HepG2 (cell line): ENCODE data around the gene HMGN4. TPM values are rescaled to one million over a fixed set of nuclear protein-coding genes. Genes with fewer than 3 reads are reported as not detected.
A peak's percentile ranks its signal among the peaks of the same experiment; 100 is the strongest.

Experiments
- CCDC6 ChIP-seq: sonication (generic); formaldehyde crosslinking; IDR thresholded peaks from 2 replicates; pipeline ENCODE4 v1.8.1; 2022; ENCODE audit warnings: mild to moderate bottlenecking, missing genetic modification reagents, moderate library complexity
- CHCHD3 ChIP-seq: sonication (generic); formaldehyde crosslinking; IDR thresholded peaks from 2 replicates; pipeline ENCODE4 v1.8.0; 2022; ENCODE audit warnings: mild to moderate bottlenecking, missing genetic modification reagents, moderate library complexity
- FOSL1 ChIP-seq: sonication (generic); formaldehyde crosslinking; IDR thresholded peaks from 2 replicates; pipeline ENCODE4 v1.9.0; 2021; ENCODE audit warnings: missing genetic modification reagents, borderline replicate concordance
- GABPA ChIP-seq, 2 experiments: IDR thresholded peaks; 2 replicates each; pipeline ENCODE4 v1.6.1; 2011 to 2016; ENCODE audit warnings: low read depth in 2 of 2, low read length in 1 of 2, missing biosample characterization in 1 of 2, missing genetic modification characterization in 1 of 2
- KLF6 ChIP-seq: IDR thresholded peaks from 2 replicates; pipeline ENCODE4 v1.8.0; 2016; ENCODE audit warnings: missing biosample characterization, missing genetic modification reagents
- MTF1 ChIP-seq: sonication (generic); formaldehyde crosslinking; IDR thresholded peaks from 2 replicates; pipeline ENCODE4 v1.5.0; 2020; ENCODE audit warnings: missing genetic modification reagents
- MXI1 ChIP-seq: IDR thresholded peaks from 3 replicates; pipeline ENCODE4 v1.6.1; 2012; ENCODE audit warnings: low read depth, low read length, inconsistent platforms, borderline replicate concordance
- MZF1 ChIP-seq: sonication (generic); formaldehyde crosslinking; IDR thresholded peaks from 2 replicates; pipeline ENCODE4 v1.8.1; 2023; ENCODE audit warnings: mild to moderate bottlenecking, missing genetic modification reagents, borderline replicate concordance
- NFYC ChIP-seq: IDR thresholded peaks from 2 replicates; pipeline ENCODE4 v1.6.1; 2016; ENCODE audit warnings: missing genetic modification reagents, missing compliant biosample characterization
- PHF8 ChIP-seq: sonication (generic); formaldehyde crosslinking; IDR thresholded peaks from 2 replicates; pipeline ENCODE4 v1.5.0; 2020; ENCODE audit warnings: missing genetic modification reagents
- SETDB1 ChIP-seq: sonication (generic); formaldehyde crosslinking; IDR thresholded peaks from 2 replicates; pipeline ENCODE4 v1.5.1; 2020; ENCODE audit warnings: missing genetic modification reagents, mild to moderate bottlenecking, borderline replicate concordance
- SP2 ChIP-seq: sonication (generic); formaldehyde crosslinking; IDR thresholded peaks from 2 replicates; pipeline ENCODE4 v1.5.1; 2020; ENCODE audit warnings: mild to moderate bottlenecking, missing genetic modification reagents
- TGIF2 ChIP-seq: IDR thresholded peaks from 2 replicates; pipeline ENCODE4 v1.6.1; 2016; ENCODE audit warnings: control low read depth, missing compliant biosample characterization
- TRIM24 ChIP-seq: sonication (generic); formaldehyde crosslinking; IDR thresholded peaks from 2 replicates; pipeline ENCODE4 v1.8.0; 2022; ENCODE audit warnings: mild to moderate bottlenecking, missing genetic modification reagents
- ZFP1 ChIP-seq: IDR thresholded peaks from 2 replicates; pipeline ENCODE4 v1.6.1; 2016
- ZNF550 ChIP-seq: sonication (generic); formaldehyde crosslinking; IDR thresholded peaks from 2 replicates; pipeline ENCODE4 v1.4.0; 2020; ENCODE audit warnings: mild to moderate bottlenecking, missing genetic modification reagents, borderline replicate concordance
- ZNF768 ChIP-seq: sonication (generic); formaldehyde crosslinking; IDR thresholded peaks from 2 replicates; pipeline ENCODE4 v1.4.0; 2020; ENCODE audit warnings: missing genetic modification reagents
- polyA plus RNA-seq, 8 experiments: library from polyadenylated mRNA; depleted of rRNA in 3 of 8; stranded (reverse) in 7 of 8; unstranded in 1 of 8; fragments of >200 nt; fragmentation: Illumina TruSeq in 4 of 8; extraction: Trizol in 4 of 8; gene quantifications; 2 replicates each; pipeline versions ENCODE4 v1.2.1 to v1.2.3, GENCODE V29; 2011 to 2016; ENCODE audit warnings: low read depth in 4 of 8, missing spikeins in 1 of 8, mixed read lengths in 1 of 8; ENCODE audit not compliant: insufficient read depth in 1 of 8
- total RNA-seq, 5 experiments: library from RNA; depleted of rRNA; stranded (reverse); fragments of >200 nt; fragmentation: Illumina TruSeq; extraction: Trizol; gene quantifications; 2 replicates each; pipeline ENCODE4 v1.2.3, GENCODE V29; 2016; ENCODE audit warnings: low read depth in 1 of 5
- TF ChIP-seq, protein P1 (sequence below): sonication (generic); formaldehyde crosslinking; conservative IDR thresholded peaks from 2 replicates; pipeline ENCODE4 v1.8.1; 2023; ENCODE audit warnings: missing genetic modification reagents
- TF ChIP-seq, protein P2 (sequence below): IDR thresholded peaks from 2 replicates; pipeline ENCODE4 v1.6.1; 2016; ENCODE audit warnings: mild to moderate bottlenecking, missing biosample characterization, missing genetic modification reagents
- TF ChIP-seq, protein P3 (sequence below): sonication (generic); formaldehyde crosslinking; IDR thresholded peaks from 2 replicates; pipeline ENCODE4 v1.5.1; 2020; ENCODE audit warnings: mild to moderate bottlenecking, missing genetic modification reagents, moderate library complexity
- TF ChIP-seq, protein P4 (sequence below): sonication (generic); formaldehyde crosslinking; IDR thresholded peaks from 2 replicates; pipeline ENCODE4 v1.4.0; 2020; ENCODE audit warnings: missing genetic modification reagents
- TF ChIP-seq, protein P5 (sequence below): fragments of 450-650 bp; IDR thresholded peaks from 2 replicates; pipeline ENCODE4 v1.6.1; 2017

The HMGN4 gene
- total and polyA plus RNA-seq, 2 of the 13 experiments (the other 11 are each of a cell fraction or from before 2014, with no cell fraction given): 39.9 to 52.1 TPM

DNA sequence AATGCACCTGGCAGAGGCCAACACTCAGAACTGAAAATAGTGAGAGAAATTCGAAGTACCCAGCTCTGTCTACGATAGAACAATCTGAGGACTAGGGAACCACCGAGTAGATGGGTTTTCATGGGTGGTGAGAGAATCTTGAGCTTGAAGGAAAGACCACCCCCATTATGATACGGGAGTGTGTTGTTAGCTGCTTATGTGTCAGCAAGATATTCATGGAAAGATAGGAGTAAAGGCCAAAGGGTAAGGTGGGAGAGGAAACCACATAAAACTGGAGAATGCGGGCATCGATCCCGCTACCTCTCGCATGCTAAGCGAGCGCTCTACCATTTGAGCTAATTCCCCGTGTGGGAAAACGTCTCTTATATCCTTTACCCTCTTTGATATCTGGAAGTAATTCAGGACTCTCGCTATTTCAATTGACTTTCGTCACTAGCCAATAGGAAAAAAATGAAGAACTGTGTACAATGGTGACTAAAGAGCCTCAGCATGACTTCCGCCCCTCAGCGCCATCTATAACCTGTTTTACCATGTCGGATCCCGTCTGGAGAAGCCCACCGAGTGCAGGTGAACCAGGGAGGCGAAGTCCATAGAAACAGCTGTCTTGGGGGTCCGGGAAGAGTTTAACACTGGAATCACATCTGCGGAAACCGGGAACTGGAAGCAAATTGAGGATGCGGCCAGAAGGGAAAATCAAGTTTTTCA, 33.6 kb downstream of the HMGN4 start (continued):
- TF ChIP-seq MXI1 (peak; percentile 71; the same call in 2 of the 3 replicates), ZNF550 (CRISPR knock-in tag) (no peak), NFYC (peak; percentile 61; the same call in 1 of the 2 replicates), CCDC6 (peak; percentile 53; the same call in 1 of the 2 replicates), ZFP1 (CRISPR knock-in tag) (peak; percentile 97), GABPA (IDR thresholded peaks at IDR 0.05; ENCODE audit: low read depth, low read length) (no peak), GABPA (CRISPR knock-in tag; IDR thresholded peaks at IDR 0.05; ENCODE audit: low read depth) (peak; percentile 70), PHF8 (CRISPR knock-in tag) (peak; percentile 53; the same call in 1 of the 2 replicates), MZF1 (CRISPR knock-in tag) (peak; percentile 24; the same call in 1 of the 2 replicates), SP2 (CRISPR knock-in tag) (no peak), MTF1 (CRISPR knock-in tag) (no peak), CHCHD3 (CRISPR knock-in tag) (no peak), KLF6 (peak; percentile 79; the same call in 1 of the 2 replicates), FOSL1 (CRISPR knock-in tag) (no peak), SETDB1 (no peak), TRIM24 (CRISPR knock-in tag) (no peak), ZNF768 (CRISPR knock-in tag) (no peak), TGIF2 (CRISPR knock-in tag) (no peak)
- TF ChIP-seq, protein P1, sequence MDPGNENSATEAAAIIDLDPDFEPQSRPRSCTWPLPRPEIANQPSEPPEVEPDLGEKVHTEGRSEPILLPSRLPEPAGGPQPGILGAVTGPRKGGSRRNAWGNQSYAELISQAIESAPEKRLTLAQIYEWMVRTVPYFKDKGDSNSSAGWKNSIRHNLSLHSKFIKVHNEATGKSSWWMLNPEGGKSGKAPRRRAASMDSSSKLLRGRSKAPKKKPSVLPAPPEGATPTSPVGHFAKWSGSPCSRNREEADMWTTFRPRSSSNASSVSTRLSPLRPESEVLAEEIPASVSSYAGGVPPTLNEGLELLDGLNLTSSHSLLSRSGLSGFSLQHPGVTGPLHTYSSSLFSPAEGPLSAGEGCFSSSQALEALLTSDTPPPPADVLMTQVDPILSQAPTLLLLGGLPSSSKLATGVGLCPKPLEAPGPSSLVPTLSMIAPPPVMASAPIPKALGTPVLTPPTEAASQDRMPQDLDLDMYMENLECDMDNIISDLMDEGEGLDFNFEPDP (CRISPR knock-in tag): no peak
- TF ChIP-seq, protein P2, sequence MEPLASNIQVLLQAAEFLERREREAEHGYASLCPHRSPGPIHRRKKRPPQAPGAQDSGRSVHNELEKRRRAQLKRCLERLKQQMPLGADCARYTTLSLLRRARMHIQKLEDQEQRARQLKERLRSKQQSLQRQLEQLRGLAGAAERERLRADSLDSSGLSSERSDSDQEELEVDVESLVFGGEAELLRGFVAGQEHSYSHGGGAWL (CRISPR knock-in tag): no peak
- TF ChIP-seq, protein P3, sequence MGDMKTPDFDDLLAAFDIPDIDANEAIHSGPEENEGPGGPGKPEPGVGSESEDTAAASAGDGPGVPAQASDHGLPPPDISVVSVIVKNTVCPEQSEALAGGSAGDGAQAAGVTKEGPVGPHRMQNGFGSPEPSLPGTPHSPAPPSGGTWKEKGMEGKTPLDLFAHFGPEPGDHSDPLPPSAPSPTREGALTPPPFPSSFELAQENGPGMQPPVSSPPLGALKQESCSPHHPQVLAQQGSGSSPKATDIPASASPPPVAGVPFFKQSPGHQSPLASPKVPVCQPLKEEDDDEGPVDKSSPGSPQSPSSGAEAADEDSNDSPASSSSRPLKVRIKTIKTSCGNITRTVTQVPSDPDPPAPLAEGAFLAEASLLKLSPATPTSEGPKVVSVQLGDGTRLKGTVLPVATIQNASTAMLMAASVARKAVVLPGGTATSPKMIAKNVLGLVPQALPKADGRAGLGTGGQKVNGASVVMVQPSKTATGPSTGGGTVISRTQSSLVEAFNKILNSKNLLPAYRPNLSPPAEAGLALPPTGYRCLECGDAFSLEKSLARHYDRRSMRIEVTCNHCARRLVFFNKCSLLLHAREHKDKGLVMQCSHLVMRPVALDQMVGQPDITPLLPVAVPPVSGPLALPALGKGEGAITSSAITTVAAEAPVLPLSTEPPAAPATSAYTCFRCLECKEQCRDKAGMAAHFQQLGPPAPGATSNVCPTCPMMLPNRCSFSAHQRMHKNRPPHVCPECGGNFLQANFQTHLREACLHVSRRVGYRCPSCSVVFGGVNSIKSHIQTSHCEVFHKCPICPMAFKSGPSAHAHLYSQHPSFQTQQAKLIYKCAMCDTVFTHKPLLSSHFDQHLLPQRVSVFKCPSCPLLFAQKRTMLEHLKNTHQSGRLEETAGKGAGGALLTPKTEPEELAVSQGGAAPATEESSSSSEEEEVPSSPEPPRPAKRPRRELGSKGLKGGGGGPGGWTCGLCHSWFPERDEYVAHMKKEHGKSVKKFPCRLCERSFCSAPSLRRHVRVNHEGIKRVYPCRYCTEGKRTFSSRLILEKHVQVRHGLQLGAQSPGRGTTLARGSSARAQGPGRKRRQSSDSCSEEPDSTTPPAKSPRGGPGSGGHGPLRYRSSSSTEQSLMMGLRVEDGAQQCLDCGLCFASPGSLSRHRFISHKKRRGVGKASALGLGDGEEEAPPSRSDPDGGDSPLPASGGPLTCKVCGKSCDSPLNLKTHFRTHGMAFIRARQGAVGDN (CRISPR knock-in tag): no peak; the same call in 1 of the 2 replicates
- TF ChIP-seq, protein P4, sequence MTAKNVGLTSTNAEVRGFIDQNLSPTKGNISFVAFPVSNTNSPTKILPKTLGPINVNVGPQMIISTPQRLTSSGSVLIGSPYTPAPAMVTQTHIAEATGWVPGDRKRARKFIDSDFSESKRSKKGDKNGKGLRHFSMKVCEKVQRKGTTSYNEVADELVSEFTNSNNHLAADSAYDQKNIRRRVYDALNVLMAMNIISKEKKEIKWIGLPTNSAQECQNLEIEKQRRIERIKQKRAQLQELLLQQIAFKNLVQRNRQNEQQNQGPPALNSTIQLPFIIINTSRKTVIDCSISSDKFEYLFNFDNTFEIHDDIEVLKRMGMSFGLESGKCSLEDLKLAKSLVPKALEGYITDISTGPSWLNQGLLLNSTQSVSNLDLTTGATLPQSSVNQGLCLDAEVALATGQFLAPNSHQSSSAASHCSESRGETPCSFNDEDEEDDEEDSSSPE (CRISPR knock-in tag): peak; percentile 49; the same call in 1 of the 2 replicates
- TF ChIP-seq, protein P5, sequence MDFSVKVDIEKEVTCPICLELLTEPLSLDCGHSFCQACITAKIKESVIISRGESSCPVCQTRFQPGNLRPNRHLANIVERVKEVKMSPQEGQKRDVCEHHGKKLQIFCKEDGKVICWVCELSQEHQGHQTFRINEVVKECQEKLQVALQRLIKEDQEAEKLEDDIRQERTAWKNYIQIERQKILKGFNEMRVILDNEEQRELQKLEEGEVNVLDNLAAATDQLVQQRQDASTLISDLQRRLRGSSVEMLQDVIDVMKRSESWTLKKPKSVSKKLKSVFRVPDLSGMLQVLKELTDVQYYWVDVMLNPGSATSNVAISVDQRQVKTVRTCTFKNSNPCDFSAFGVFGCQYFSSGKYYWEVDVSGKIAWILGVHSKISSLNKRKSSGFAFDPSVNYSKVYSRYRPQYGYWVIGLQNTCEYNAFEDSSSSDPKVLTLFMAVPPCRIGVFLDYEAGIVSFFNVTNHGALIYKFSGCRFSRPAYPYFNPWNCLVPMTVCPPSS: no peak
